ENCODE results near the gene FMO2.

GRCh38 chr1:171219346-171220080 is 34.4 kb downstream of the FMO2 start:
- TF ChIP-seq POLR2A (IDR thresholded peaks at IDR 0.05; ENCODE audit: low read depth, low read length): no peak
- no peak for TF ChIP-seq POLR2AphosphoS5 (IDR thresholded peaks at IDR 0.05; ENCODE audit: low read depth, low read length)
- no peak for TF ChIP-seq TAF1 (IDR thresholded peaks at IDR 0.05; ENCODE audit: borderline replicate concordance, low read depth, low read length)
